DMS53 treated with DMSO at 0.1 percent for 48 hours (cell line): ENCODE results near the gene SPAG5.
"Not testable (repeated sequence)": the region's sequence is repeated elsewhere in the genome, so short reads cannot be mapped to it uniquely, and the experiment has no call there.

Experiments
- DNase-seq: peaks from one replicate; lab custom pipeline; 2025; ENCODE audit not compliant: unreplicated experiment; lab: John Stamatoyannopoulos, UW

Gene SPAG5

DNA sequence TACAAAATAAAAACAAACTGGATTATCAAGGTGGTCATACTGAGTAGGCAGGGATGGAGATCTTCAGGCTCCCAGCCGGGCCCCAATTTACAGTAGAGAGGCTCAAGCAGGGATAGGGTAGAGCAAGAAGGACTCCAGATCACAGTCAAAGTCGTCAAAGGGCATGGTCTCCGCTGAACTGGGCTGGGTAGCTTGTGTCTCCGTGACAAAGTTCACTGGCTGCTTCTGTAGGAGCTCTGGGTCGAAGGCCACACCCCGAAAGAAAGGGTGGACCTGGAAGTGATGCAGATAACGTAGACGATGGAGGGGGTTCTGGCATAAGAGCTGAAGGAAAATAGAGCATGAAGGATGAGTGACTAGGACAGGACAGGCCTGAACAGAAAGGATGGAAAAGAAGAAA lies 11.6 kb upstream of the SPAG5 start:
- no peak for DNase-seq

DNA sequence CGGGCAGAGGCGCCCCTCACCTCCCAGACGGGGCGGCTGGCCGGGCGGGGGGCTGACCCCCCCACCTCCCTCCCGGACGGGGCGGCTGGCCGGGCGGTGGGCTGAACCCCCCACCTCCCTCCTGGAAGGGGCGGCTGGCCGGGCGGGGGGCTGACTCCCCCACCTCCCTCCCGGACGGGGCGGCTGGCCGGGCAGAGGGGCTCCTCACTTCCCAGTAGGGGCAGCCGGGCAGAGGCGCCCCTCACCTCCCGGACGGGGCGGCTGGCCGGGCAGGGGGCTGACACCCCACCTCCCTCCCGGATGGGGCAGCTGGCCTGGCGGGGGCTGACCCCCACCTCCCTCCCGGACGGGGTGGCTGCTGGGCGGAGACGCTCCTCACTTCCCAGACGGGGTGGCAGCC lies 5.2 kb upstream of the SPAG5 start:
- DNase-seq: not testable (repeated sequence)

DNA sequence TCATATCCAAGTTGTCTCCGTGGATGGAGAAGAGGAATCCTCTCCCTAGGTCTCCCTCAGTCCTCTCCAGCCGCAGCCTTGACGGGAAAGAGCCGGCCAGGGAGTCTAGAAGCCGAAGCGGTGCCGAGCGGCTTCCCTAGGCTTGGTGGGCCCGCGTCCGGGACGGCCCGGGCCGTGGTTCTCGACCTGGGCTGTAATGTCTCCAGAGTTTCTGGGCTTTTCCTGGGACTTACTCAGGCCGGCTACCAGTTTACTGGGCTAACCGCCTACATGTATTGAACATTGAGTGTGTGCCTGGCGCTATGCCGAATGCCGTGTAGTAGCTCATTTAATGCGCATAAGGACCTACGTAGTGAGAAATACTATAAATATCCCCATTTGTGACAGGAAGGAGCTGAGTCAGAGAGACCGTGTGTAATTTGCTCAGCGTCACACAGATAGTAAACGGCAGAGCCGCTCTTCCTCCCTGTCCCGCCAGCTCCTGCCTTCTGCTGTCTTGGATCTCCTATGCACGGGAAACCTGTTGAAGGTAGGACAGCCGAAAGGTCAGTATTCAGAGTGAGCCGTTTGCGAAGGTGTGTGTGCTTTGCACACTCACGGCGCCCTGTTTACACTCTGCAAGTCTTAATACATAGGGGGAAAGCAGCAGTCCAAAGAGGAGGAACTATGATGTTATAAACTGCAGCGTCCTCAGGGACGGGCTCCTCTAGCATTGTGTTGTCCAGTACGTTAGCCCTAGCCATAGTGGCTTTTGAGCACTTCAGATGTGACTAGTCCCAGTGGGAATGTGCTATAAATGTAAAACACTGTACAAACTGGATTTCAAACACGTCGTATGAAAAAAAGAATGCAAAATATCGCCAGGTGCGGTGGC lies 723 bp upstream of the SPAG5 start:
- peak; percentile 85 for DNase-seq

DNA sequence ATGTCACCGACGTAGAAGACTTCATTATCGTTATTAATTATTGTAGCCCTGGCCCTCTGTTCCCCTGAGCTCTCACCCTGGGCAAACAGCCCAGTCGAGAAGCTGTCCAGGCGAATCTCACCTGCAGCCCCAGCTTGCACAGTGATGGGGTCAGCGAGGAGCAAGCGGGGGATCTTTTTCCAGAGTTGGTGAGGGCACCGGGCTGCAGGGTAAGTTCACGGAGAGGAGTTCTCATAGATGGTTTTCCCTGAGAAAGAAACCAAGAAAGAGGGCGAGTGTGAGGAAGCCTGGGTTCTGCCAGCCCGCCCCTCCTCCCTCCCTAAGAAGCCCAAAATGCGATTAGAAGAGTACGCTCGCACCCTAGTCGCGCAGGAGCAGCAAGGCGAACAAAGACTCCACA lies 436 bp downstream of the SPAG5 start:
- no peak for DNase-seq

DNA sequence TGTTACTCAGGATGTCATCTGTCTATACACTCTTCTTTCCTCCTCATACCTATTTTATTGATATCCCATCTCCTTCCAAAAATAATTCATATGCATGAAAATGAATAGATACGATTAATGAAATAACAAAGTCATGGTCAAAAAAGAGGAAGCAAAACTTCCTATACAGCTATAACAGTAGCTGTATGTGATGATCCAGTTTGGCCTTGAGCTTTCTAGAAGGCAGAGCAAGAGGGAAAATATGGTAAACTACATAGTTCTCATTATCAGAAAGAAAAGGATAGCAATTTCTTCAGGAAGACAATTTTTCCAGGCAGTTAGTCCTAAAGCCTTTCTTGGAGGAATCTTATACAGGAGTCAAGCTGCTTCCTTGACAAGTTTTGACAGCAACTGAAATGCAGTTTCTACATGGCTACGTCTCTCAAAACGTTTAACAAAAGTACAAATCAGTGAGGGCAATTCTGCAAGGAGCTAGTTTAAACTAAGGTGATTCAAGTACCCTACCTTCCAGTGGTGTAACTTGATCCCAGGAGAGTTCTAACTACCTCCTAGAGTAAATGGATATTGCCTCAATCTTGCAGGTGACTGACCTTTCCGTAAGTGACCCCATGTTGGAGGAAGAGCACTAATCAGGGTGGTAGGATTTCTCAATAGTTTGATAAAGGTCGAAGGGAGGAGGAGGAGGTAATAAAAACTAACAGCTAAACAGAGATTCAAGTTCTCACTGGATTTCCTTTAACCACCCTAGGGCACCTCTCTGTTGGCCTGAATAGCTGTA lies 1.0 kb downstream of the SPAG5 start:
- DNase-seq: no peak

DNA sequence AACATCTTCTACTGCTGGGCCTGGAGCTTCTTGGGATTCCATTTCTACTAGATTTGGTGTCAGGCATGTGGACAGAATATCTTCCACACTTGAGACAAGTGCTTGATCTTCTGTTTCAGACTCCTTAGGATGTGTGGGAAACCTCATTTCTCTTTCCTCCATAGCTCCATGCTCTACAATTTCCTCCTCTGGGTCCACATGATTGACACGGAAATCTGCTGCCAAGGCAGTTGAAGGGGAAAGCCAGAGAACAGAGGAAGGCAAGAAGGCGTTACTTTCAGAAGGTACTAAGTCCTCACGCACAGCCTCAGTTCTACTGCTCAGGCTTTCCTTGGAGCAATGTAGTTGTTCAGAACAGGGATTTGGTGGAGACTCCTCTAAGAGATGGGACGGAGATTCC lies 6.6 kb downstream of the SPAG5 start:
- no peak for DNase-seq

DNA sequence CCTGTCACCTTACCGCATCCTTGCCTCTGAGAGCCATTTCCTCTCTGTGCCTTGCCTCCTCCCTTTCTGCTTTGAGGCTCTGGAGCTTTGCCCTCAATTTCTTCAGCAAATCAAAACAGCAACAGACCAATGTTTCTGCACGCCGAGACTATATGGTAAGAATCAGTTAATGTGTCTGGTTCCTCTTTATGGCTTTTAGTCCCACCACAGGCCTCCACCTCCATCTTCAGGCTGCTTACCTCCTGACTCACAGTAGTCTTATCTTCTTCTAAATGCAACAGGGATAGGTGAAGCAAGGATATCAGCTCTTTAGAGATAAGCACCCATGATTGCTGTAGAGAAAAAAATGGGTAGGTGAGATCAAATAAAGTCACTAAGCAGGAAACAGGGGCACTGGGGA lies 13.0 kb downstream of the SPAG5 start:
- DNase-seq: no peak

DNA sequence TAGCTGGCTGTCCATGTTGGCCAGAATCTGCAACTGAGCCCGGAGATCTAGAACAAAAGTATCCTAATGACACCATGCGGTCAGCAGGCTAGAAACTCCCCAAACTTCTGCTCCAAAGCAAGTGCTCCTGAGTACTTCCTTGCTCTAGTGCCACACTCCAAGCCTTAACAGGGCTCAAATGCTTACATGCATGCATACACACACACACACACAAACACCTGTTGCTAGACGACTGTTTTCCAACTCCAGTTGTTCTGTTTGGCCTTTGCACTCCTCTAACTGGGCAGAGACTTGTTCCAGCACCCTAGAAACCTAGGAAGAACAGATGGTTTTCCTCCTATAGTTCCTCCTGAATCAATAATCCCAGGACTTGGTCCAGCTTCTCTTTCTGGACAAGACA lies 14.4 kb downstream of the SPAG5 start:
- no peak for DNase-seq

DNA sequence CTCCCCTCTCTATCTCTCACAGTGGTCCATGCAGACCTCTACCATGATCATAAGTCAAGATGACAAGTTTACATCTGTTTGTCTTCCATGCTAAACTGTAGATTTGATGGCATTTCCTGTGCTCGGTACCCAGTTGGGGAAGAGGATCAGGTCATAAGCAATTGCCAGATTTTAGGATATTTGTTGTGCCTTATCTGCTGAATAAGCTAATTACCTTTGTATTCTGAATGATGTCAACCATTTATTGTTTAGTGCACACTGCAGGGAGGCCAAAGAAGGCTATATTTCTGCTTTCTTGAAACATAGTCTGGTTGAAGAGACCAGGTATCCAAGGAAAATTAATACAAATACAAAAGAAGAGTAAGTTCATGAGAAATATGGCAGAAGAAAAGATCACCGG lies 16.3 kb downstream of the SPAG5 start:
- DNase-seq: no peak

DNA sequence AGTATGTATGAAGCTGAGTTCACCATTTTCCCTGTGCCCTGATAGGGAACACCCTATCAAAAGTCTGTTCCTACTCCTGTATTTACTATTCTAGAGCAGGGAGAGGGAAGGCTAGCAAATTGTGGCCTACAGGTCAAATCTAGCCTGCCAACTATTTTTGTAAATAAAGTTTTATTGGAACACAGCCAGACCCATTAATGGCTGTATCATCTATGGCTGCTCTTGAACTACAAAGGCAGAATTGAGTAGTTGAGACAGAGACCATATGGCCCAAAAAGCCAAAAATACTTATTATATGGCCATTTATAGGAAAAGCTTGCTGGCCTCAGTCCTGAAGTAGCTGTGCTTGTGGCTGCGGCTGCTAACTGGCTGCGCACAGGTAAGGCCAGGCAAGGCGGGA lies 17.9 kb downstream of the SPAG5 start:
- no peak for DNase-seq

DNA sequence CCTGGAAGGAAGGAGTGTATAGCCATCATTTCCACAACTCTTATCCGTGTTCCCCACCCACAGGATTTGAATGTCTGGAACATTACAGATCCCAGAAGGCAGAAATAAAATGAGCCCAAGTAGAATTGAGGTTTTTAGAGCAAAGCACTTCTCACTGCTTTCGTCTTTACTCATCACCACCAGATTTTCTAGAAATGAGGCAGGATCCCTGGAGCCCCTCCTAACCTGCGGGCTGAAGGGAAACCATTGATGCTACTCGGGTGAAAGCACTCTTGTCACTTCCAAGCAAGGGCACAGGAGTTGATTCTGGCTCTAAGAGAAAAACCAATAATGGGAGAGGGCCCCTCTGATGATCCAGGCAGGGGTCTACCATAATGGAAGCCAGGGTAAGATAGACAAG lies 19.3 kb downstream of the SPAG5 start:
- DNase-seq: no peak

DNA sequence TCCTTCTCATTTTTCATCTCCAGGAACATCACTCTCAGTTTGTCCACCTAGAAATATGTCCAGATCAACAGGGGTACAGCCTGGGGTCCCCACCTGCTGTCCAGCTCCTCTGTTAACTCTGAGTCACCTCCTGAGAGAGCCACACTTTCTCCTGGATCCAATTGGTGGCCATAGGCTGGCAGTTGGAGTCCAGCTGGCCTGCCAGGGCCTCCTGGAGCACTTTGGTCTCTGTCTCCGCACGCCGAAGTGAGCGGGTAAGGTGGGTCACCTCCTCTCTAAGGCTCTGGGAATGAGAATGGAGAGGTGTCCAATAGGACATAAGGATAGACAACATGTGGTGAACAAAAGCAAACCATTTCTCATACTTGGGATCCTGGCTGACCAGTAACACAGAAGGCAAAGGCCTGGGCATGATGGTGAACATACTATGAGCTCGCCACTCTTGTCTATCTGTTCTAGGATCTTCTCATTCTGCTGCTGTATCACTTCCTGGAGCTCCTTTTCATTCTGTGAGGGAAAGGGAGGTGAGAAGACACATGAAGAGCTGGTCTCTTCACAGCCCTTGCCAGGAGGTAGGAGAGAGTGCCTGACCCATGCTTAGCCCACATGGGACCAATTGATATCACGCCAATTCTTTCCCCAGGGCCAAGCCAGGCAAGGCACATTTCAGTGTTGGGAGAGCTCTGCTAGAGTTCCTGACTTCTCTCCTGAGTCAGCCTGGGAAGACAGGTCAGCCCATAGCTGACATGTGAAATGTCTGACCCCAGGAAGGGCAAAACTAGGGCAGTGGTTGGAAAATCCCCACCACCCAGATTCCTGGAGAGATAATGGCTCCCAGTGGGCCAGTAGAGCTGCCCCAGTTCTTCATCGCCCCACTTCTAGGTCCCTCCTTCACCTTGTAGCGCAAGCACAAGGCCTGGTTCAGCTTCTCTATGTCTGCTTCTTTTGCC lies 20.3 kb downstream of the SPAG5 start:
- no peak for DNase-seq

DNA sequence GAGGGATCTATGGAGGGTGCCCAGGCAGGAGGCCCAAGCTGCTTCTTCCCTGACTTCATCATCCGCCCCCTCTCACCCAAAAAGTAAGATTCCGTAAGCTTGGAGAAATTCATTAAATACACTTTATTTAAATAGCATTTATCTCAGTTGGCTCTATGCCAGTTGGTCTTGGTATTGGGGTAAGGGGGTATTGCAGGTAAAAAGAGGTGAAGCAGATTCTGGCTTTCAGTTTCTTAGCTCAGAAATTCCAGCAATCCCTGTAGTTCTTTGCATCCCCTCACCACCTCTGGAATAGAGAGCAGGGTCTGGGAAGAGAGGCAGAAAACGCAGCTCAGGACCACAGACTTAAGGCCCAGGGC lies 21.4 kb downstream of the SPAG5 start:
- no peak for DNase-seq

DNA sequence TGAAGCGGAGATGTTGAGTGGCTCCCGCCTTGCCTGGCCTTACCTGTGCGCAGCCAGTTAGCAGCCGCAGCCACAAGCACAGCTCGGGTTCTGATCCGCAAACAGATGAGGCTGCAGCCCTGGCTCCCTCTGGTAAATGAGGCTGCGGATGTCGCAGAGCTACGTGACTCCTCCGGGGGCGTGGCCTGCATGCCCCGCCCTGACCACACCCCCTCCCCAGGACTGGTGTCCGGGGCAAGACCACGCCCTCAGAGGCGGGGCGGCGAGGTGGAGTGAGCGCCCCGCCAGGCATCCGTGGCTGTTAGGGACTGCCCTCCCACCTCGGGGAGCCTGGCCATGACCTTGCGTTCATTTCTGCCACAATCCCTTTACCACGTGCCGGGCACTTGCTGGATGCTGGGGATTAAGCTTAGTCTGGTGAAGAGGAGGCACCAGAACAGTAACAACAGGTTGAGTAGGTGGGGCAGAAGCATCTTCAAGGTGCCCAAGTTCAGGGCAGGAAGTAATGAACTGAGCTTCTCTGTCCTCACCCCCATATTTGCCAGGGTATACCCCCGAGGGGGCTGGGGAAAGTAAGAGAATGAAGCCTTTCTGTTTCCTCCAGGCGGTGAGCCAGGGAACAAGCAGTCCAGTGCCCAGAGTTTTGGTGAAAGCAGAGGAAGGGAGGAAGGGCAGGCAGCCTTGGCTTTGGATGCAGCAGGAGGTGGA lies 21.9 kb downstream of the SPAG5 start, which contains the start of gene ALDOC:
TSS of gene ALDOC (minus strand) at position 138 of the 708 bp plus-strand sequence. CDS start 1,363 bp downstream, outside the sequence.
- peak; percentile 78 for DNase-seq

DNA sequence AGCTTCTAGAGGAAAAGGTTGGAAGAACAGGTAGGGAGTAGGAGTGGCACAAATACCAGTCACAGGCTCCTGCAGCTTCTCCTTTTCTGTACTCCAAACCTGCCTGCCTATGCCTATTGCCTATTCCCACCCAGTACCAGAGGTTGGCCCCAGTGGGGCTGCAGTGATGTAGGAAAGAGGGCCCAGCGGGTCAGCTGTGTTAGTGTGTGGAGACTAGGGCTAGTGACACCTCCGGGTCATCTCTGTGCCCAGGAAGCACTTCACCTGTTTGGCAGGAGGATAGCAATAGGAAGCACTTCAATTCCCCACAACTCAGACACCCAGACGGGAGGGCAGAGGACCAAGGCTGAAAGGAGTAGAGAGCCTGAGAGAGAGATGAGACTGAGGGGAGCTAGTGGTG lies 22.8 kb downstream of the SPAG5 start:
- not testable (repeated sequence) for DNase-seq

DNA sequence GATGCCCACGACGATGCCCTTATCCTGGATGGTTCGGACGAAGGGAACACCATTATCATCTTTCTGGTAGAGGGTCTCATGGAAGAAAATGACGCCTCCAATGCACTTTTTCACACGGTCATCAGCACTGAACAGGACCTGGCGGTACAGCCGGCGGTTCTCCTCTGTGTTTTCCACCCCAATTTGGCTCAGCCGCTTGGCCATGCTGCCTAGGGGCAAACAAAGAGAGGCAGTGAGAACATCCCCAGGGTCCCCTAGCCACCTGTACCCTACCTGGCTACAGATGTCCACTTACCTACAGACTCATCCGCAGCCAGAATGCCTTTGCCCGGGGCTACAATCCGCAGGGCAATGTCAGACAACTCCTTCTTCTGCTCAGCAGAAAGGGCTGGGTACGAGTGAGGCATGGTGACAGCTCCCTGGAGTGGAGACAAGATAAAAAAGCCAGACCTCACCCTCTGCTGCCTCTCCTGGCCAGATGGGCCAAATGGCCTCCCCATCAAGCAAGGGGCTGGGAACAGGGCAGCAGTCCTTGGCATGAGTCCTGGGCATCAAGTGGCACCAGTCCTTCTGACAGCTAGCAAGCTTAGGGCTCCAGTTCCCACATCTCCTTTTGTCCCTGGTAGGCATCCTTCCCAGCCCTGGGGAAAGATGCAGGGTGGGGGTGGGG lies 23.6 kb downstream of the SPAG5 start:
- DNase-seq: no peak

DNA sequence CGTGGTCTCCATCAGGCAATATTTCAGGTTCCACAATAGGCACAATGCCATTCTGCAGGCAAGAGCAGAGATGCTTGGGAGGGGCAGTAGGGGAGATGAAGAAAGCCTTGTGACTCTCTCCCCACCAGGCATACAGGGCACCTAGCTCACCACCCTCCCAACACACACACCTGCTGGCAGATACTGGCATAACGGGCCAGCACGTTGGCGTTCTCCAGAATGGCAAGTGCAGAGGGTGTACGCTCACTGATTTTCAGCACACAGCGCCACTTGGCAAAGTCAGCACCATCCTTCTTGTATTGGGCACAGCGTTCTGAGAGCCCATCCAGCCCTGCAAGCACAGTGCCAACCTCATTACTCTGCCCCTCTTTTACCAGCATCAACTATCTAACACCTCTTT lies 24.3 kb downstream of the SPAG5 start:
- DNase-seq: no peak

DNA sequence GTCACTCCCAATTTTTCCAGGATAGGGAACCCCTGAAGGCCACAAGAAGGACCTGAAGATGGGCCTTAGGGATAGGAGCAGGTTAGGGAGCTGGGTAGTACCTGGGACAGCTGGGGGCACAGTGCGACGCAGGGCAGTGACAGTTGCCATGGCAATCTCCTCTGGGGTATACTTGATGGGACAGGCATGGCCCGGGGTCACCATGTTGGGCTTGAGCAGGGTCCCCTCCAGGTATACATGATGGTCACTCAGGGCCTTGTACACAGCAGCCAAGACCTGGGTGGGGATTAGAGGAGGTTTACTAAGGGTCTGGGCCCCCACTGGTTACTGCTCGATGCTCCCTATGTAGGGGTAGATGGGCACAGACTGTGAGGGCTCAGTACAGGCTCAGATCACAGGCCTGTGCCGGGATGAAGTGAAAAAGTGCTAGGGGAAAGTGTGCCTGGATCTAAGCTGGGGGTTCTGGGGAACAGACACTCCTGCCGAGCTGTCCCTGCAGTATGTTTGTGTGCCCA lies 24.8 kb downstream of the SPAG5 start:
- DNase-seq: no peak

DNA sequence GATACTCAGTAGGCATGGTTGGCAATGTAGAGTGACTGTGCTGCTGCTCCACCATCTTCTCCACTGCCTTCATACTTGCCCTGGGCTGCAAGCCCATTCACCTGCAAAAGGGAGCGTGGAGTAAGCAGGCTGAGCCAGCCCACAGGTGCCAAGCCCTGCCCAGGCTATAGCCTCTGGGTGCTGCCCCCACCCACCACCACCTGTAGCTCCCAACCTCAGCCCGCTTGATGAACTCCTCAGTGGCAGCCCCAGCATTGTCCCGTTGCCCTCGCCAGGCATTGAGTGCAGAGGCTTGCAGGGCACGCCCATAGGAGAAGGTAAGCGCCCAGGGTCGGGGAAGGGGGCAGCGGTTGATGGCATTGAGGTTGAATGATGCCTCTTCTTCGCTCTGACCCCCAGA lies 25.3 kb downstream of the SPAG5 start:
- DNase-seq: no peak

DNA sequence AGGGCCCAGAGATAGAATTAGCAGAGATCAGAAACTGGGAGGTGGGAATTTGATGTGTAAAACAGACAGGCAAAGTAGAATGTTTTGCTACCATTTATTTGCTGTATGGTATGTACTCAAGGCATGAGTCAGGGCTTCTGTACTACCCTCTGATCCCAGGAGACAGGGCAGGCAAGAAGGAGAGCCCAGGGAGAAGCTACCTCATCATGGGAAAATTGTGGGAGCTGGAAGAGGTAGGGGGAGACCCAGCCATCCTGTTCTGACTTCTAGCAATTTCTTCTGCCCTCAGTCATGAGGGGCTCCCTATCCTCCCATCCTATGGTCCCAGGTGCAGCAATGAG lies 25.8 kb downstream of the SPAG5 start:
- DNase-seq: no peak
